CD4-positive, alpha-beta T cell treated with Interleukin-17A for 1 hour (primary cell): ENCODE data around the gene MED13L.
A peak's percentile ranks its signal among the peaks of the same experiment; 100 is the strongest.

ENCODE experiments used
- DNase-seq: peaks from one replicate; pipeline ENCODE4 v3.0.0-alpha.2; 2020

The MED13L gene

GRCh38 chr12:115922952-115923564 lies 354.4 kb downstream of the MED13L start:
- no peak for DNase-seq

- no peak for DNase-seq
Measured at GRCh38 chr12:115920395-115921183, 356.9 kb downstream of the MED13L start.

GRCh38 chr12:115918763-115919162 lies 358.7 kb downstream of the MED13L start:
- DNase-seq, result no peak

GRCh38 chr12:115916910-115917668 lies 360.4 kb downstream of the MED13L start:
- DNase-seq, result peak; percentile 64

- no peak for DNase-seq
Measured at GRCh38 chr12:115914122-115914521, 363.4 kb downstream of the MED13L start.

- DNase-seq, result no peak
Measured at GRCh38 chr12:115912440-115912839, 365.1 kb downstream of the MED13L start.

GRCh38 chr12:115911360-115911759 lies 366.1 kb downstream of the MED13L start:
- DNase-seq, result no peak

GRCh38 chr12:115910057-115910456 lies 367.4 kb downstream of the MED13L start:
- no peak for DNase-seq
